Iris pigment epithelial cell (primary cell): Measurements from ENCODE around the gene CCR7.
"Not testable (repeated sequence)": the region's sequence is repeated elsewhere in the genome, so short reads cannot be mapped to it uniquely, and the experiment has no call there.

Experiments used
- DNase-seq: peaks from one replicate; pipeline ENCODE4 v3.0.0-alpha.2; 2011; ENCODE audit warnings: low read depth

The CCR7 gene

DNA sequence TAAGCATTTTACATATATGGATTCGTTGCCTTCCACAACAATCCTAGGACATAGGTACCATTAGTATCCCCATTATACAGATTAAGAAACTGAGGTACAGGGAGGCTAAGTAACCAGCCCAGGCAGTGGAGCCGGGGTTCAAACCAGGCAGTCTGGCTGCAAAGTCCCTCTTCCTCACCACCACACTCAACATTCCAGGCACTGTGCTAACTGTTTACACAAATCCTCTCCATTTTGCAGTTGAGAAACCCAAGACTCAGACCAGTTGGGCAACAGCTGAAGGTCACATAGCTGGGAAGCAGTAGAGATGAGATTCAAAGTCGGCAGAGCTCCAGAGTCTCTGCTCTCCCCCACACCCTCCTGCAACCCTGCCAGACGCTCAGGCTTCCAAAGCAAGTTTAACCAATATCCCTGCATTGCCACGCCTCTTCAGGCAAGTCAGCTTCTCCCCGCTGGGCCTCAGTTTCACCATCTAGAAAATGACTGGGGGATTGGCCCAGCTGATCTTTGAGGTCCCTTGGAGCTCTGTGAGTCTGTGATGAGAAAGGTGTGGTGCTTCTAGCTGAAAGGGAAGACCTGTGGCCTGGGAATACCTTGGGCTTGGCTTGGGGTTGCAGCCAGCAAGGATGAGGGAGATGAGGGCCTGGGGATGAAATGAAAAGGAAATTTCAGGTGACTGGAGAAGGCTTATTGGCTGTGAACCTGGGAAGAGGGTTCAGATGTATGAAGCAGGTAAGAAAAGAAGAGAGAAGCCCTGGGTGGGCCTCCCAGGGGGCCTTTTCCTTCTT is 14.0 kb downstream of the CCR7 start:
- DNase-seq, result peak; percentile 100

DNA sequence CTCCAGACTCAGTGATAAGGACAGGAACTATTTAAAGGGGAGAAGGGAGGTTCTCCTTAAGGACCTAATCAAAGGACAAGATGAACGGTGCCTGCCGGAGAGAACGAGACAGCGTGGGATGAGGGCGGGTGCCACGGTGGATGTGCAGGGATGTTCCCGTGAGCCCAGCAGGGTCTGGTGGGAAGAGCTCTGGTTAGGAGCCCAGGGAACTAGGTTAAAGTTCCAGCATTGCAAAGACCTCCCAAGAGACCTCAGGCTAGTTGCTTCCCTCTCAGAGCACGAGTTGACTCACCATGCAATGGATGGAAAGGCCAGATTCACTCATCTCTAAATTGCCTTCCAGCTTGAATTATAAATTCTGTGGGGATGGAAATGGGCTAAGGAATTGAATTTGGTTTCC is 14.7 kb downstream of the CCR7 start:
- DNase-seq, result peak; percentile 72

DNA sequence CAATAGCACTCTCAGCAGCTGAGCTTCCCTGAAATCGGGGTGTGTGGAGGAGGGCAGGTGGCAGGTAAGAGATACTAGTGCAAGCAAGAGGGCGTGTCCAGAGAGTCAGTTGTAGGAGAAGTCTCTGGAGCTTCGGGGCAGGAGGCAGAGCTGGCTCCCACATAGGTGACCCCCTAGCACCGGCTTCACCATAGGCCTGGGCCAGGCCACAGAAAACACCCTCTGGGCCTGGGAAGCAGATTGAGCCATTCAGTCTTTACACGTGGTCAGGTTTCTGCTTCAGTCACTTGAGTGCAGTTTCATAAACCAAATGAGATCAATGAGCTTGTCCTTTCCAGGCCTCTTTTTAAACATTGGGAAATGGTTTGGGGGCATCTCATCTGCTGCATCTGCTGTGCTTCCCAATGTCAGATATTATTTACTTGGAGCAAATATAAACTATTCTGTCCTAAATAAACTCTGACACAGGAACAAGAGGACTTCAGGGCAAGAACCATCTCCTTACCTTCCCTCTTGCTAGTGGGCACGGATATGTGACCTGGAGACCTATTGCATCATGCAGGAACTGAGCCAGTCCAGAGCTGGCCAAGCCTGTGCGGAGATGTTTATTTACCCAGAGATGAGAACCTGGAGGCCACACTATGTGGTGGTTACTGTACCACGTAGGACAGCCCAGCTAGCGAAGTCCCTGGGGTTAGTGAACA is 16.1 kb downstream of the CCR7 start:
- DNase-seq, result peak; percentile 98

DNA sequence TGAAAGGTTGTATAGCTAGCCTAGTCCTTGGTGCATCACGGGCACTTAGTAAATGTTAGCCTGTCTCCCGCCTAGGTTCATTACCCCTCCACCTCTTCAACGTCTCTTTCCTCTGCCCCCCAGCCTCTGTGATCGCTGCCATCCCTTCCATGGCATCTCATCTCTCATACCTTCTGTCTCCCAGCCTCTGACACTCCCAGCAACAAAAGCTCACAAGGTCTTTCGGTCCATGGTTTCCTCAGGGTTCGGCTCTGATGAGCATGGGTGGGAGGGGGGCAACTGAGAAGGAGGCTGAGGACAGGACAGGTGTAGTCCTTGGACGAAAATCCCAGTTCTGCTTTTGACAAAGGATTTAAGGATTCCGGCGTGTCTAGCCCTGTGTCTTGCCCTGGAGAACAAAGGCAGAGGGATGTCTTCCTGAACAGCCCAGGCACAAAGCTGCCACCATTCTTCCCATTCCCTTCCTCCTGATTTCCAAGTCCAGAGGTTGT is 16.7 kb downstream of the CCR7 start:
- DNase-seq, result no peak

DNA sequence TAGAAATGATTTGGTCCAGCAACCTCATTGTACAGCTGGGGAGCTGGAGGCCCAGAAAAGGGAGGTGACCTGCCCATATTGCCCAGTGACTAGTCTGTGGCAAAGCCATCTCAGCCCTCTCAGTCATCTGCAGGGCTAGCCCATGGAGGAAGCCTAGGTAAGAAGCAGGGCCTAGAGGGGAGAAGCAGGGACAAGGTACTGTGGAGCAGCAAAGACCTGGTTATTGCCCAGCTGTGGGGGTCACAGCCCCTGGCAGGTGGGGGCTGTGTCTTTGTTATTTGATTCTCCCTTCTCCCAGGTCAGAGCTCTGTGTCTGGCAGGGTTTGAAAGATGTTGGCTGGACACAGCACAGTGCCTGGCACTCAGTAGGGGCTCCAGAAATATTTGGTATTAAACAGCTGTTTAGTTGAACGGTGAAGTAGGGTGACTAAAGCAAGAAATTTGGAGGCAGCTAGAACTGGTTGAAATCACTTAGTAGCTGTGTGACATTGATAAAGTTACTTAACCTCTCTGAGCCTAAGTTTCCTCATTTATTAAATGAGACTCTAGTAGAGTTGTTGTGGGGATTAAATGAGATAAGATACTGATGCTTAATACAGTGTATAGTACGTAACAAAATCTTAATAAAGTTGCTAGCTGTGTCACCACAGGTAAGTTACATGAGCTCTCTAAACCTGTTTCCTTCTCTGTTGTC is 17.3 kb downstream of the CCR7 start:
- DNase-seq, result no peak

DNA sequence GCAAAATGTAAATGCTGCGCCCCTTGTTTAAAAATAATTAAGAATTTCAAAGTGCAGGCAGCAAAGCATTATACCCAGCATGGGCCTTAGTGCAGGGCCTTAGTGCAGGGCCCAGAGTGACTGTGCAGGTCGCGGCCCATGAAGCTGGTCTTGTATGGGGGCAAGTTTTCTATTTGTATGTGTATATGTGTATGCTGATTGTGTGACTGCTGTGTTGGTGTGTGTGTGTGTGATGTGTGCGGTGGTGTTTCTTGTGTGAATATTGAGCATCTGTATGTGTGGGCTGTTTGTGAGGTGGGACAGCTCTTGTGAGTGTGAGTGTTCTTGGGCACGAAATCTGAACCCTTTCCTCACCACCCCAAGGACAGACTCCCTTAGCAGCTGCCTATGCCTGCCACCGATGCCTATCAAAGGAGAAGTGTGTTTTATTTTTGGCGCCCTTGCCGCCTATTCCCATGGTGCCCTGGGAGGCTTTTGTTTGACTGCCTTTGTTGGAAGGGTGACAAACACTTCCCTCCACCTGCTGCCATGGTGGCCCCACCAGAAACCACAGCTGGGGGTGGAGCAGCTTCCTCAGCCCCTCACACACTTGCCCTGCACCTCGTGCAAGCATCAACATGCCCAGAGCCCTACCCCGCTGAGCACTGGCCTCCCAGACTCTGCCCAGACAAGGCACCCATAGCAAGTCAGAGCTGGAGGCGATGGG is 18.0 kb downstream of the CCR7 start:
- DNase-seq, result no peak

DNA sequence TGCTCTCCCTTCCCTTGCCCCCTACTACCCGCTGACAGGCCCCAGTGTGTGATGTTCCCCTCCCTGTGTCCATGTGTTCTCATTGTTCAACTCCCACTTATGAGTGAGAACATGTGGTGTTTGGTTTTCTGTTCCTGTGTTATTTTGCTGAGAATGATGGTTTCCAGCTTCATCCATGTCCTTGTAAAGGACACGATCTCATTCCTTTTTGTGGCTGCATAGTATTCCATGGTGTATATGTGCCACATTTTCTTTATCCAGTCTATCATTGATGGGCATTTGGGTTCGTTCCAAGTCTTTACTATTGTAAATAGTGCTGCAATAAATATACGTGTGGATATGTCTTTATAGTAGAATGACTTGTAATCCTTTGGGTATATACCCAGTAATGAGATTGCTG is 18.8 kb downstream of the CCR7 start:
- DNase-seq, result not testable (repeated sequence)

DNA sequence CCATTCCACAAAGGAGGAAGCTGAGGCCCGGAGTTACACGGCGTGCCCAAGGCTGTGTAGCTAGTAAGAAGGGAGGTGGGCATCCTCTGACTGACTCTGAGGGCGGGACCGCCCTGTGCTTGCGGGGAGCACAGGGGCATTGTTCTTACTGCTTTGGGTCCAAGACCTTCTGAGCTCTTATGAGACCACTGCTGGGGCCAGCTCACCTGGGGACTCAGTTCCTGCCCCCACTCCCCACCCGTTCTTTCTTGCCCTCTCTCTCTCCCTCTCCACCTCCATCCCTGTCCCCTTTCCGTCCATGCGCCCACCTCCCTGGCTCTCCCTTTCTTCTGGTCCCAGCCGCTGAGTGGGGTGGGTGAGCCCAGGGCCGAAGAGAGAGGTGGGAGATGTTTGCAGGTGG is 19.6 kb downstream of the CCR7 start:
- DNase-seq, result no peak

DNA sequence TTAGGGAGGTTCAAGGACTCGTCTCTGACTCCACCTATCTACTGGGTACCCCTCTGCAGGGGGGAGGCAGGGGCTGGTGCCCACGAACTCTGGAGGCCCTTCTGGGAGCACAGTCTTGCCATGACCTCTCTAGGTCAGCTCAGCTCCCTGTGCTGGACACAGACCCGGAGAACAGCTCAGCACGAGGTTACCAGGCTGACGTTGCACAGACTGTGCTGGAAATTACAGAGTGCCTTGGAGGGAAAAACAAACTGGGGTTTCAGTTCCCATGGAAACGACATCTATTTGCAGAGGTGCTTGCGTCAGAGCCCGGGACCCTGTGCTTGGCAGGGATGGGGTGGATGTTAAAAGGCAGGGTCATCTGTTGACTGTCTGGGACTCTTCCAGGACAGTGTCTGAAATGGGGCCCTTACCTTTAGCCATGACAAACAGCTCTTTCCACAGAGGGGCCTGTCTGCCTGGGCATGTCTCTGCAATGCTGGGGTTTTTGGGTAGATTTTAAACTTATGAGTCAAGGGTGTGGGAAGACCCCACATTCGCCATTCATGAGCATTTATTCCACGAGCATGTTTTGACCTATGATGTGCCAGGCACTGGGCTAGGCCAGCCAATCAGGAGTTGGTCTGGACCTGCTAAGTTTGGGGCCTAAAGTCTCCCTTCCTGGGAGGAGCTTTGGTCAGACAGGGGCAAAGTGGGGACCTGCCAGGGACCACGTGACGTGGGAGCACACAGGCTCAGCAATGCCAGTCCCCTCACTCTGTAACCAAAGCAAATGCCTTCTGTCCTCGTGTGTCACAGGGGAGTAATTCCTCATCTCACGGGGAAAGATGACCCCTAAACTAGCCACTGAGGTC is 22.5 kb downstream of the CCR7 start:
- DNase-seq, result peak; percentile 98

DNA sequence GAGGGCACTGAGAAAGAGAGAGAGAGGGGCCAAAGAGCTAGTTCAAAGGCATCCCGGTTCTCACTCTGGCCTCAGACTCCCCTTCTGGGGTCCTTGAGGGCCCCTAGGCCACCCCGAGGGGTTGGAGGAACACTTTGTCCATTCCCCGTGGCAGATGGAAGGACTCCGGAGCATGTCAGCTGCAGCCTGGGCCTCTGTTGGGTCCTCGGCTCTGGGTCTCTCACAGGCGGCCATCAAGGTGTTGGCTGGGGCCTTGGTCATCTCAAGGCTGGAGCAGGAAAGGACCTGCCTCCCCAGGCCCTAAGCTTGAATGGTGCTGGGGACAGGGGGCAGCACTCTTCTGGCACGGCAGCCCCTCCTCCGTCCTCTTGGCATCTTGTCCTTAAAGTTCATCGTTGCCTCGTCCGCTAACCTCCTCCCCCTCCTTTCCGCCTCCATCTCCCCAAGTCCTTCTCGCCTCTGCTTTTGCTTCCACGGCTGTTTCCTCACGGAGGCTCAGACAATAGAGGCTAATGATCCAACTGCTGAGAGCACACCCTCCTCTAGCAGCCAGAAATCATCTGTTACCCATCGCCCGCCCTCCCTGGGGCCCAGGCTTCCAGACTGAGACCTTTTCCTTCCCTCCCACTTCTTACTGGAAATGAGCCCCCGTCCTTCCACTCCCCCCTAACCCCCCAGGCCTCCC is 23.3 kb downstream of the CCR7 start:
- DNase-seq, result no peak

DNA sequence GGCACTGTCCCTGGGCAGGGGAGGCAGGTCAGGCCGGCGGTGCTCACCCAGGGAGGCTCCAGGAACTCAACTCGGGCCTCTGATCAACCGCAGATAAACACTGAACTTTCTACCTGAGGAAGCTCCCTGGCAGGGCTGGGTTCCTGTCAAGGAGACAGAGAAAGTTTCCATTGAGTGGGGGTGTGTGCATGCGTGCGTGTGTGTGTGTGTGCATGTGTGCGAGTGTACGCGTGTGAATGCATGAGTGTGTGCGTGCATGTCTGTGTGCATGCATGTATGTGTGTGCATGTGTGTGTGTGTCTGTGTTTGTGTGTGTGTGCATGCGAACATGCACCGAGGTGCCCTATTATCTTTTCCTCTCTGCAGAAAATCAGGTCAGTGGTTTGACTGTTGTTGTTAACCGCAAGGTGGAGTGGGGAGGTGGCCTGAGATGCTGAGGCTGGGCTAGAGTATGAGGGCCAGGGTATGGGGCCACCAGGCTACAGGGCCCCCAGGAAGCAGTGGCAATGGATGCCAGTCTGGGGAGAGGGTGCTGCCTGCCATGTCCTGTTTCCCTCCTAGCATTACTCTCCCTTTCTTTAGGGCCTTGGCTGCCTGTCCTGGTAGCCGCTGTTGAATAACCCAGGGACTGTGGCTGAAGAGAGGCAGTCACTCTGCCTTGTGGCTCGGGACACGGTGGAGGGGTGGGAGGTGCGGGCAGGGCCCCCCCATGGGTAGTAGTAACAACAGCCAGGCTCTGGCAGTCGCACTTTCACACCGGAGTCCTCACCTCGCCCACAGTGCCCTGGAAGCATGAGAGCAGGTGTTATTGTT is 24.0 kb downstream of the CCR7 start:
- DNase-seq, result no peak

DNA sequence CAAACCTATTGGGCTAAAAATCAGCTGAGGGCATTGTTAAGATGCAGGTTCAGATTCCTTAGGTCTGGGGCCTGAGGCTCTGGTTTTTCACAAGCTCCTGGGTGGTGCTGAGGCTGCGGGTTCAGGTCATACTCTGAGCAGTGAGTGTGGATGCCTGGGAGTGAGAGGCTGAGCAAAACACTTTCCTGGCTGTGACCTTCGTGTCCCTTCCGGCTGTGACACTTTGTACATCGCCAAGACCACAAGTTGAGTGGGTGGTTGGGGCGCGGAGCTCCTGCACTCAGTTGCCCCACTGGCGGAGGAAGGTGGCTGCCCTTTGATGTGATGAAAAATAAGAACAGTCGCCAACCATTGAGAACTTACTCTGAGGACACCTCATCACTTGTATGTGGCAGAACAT is 24.8 kb downstream of the CCR7 start:
- no peak for DNase-seq

DNA sequence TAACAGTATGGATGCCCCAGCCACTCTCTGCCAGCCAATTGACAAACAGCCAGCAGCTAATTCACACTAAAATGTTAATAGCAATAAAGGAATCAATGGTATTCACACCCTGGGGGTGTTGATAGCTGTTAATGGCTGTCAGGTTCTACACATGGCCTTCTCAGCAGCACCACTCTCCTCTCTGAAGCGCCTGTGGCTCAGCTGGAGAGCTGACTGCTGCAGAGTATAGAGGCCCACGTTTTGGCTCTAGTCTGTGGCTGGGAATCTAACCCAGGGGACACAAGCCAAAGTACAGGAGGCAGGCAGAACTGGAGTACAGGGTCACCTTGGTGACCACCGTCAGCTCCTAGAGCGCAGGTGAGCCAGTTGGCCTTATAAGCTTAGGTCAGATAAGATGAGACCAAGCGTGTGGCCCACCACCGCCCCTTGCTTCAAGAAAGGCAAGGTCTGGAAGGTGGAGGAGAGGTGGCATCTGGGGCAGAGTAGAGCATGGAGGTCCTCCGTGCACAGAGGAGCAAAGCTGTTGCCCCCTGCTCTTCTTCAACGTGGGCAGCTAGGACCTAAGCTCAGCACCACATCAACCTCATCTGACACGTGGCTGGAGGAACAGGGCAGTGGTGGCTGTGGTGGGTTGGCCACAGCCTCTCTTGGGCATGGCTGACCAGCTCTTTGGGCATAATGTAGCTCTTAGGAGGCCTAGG is 25.4 kb downstream of the CCR7 start:
- DNase-seq, result no peak

DNA sequence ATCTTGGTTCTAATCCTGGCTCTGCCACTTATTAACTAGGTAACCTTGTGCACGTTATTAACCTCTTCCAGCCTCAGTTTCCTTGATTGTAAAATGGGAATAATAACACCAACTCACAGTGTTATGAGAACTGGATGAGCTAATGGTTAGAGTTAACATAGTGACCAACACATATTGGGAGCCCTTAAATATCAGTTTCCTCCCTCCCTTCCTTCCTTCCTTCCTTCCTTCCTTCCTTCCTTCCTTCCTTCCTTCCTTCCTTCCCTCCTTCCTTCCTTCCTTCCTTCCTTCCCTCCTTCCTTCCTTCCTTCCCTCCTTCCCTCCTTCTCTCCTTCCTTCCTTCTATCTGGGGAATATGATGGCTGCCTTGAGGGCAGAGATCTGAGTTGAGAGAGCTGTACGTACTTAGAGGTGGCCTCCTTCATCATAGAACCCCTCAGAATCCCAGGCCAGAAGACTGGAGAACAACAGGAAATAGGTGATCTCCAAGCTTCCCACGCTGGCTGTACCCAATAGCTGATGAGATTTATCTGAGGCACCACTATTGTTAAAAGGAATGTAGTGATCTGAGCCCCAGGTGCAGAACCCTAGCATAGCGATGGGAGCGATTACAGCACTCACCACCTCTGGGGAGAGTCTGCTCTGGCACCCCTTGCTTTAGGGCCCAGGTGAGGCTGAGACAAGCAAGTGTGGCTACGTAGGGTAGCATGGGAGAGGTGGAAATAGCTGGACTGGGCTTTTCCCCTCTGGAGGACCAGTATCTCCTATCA is 26.2 kb downstream of the CCR7 start:
- no peak for DNase-seq

DNA sequence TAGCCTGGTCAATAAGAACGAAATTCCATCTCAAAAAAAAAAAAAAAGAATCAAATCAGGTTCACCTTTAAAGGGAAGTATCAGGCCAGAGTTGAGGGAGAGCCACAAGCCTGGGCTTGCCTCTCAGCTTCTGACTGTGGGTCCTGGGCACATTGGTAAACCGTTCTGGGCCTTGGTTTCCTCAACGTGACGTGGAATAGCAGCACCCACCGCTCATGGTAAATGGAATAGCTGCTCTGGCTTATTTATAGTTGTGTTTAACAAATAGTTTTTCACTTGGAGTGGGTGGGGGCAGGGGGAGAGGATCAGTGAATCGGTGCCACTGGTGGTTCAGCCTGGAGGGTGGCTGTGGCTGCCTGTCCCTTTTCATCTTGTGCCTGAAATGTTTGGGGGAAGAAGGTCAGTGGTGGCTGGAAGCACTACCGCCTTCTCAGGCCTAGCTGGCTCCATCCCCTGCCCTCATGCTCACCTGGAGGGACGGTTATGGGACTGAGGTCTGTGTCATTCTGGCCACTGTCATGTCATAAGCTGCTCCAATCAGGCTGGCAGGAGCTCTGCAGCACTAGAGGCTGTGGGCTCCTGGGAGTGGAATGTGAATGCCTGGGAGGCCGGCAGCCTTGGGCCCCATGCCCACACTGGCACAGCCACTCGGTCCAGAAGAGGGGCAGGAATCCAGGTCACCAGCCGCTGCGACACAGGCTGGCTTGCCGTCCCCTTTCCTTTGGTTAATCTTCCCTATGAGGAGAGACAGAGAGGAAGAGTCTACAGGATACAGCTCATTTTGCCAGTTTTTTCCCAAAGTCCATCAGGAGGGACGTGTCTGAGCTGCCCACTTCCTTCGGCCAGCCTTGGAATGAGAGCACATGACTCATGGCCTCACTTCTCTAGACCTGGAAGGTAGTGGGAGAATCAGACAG is 27.0 kb downstream of the CCR7 start:
- DNase-seq, result no peak

DNA sequence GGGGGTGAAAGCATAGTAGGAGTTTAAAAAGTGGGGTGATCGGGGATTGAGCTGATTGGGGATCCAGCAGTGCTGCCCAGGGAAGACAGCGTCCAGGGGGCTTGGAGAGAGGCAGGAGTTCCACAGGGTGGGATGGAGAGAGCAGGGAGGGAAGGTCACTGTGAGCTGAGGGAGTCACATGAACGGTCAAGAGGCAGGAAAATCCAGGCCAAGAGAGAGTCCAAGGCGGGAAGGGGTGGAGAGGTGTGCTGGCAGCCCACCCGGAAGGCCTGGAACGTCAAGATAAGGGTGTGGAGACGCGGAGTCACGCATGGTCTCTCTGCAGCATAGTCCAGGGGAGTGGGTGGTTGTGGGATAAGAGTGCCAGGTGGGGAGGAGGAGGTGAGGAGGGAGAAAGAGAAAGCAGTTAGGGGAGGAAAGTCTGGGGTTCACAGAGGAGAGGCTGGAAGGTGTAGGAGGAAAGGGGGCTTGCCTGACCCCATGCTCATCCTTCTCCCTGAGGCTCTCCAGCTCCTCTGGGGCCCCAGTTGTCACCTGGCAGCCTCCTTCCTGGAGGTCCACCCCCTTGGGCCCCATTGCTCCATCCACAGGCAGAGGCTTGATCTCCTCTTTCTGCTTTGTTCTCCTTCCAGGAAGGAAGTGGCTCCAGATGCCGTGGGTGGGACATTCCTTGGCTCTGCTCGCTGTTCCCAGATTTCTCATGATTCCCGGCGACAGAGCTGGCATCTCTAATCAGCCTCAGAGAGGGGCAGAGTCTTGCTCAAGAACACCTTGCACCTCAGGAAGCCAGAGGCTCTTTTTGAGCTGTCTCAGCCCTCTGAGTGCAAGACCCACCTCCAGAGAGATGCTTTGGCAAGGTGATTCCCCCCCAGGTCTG is 28.7 kb downstream of the CCR7 start:
- no peak for DNase-seq
